SK-N-MC (cell line): ENCODE results near the gene LUZP2.

Source experiments
- EZH2 ChIP-seq: fragments of 200-600 bp; sonication (generic); IDR thresholded peaks from one replicate; pipeline ENCODE4 v1.6.1; 2017; ENCODE audit warnings: antibody characterized with exemption
- POLR2AphosphoS5 ChIP-seq: IDR thresholded peaks from 2 replicates; pipeline ENCODE4 v1.6.1; 2012; ENCODE audit warnings: mild to moderate bottlenecking, low read depth, low read length, borderline replicate concordance

DNA sequence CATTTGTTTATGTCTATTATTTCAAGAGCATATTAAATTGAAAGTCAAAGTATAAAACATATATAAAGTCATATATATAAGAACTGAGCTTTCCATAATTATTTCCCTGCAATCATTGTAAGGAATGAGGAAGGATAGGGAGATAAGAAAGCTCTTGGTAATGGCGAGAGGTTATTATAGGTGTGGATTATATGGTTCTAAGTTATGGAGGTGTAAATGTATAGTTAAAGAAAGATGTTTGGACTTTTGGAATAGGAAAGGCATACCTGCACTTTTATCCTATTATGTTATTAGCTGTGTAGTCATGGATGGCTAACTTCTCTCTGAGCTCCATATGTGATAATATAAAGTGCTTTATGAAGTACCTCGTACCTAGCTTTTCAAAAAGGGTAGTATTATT, 127.6 kb downstream of the LUZP2 start:
- TF ChIP-seq POLR2AphosphoS5 (no peak), EZH2 (no peak)
